GM12878 (cell line): ENCODE results near the gene OR4B1.

Experiments
- BCL11A ChIP-seq: IDR thresholded peaks from 2 replicates; pipeline ENCODE4 v1.6.1; 2011; ENCODE audit warnings: low read depth, low read length
- CREB1 ChIP-seq: IDR thresholded peaks from 2 replicates; pipeline ENCODE4 v1.6.1; 2012; ENCODE audit warnings: low read depth, mild to moderate bottlenecking, inconsistent platforms
- EP300 ChIP-seq, 2 experiments: fragments of 150-350 bp in 1 of 2; IDR thresholded peaks; 2 replicates each; pipeline ENCODE4 v1.6.1; 2011 to 2012; ENCODE audit warnings: low read depth in 2 of 2, low read length in 2 of 2, borderline replicate concordance in 1 of 2, improper control_type of control experiment in 1 of 2, inconsistent platforms in 1 of 2; ENCODE audit not compliant: control insufficient read depth in 1 of 2
- LARP7 ChIP-seq: fragments of 450-650 bp; IDR thresholded peaks from 2 replicates; pipeline ENCODE4 v1.6.1; 2017; ENCODE audit warnings: mild to moderate bottlenecking
- MYC ChIP-seq: IDR thresholded peaks from 2 replicates; pipeline ENCODE4 v1.6.1; 2011; ENCODE audit warnings: mild to moderate bottlenecking, low read length, moderate library complexity, inconsistent platforms; ENCODE audit not compliant: insufficient read depth, insufficient replicate concordance, insufficient read length, severe bottlenecking
- PAX5 ChIP-seq: IDR thresholded peaks from 2 replicates; pipeline ENCODE4 v1.6.1; 2011; ENCODE audit warnings: low read depth, low read length, borderline replicate concordance
- POLR2A ChIP-seq: IDR thresholded peaks from 2 replicates; pipeline ENCODE4 v1.6.1; 2011; ENCODE audit warnings: low read depth, mild to moderate bottlenecking, low read length
- SPI1 ChIP-seq: IDR thresholded peaks from 2 replicates; pipeline ENCODE4 v1.6.1; 2011; ENCODE audit warnings: low read depth, mild to moderate bottlenecking, low read length, moderate library complexity, borderline replicate concordance; ENCODE audit not compliant: insufficient read depth
- SUPT20H ChIP-seq: IDR thresholded peaks from 2 replicates; pipeline ENCODE4 v1.6.1; 2011; ENCODE audit warnings: low read depth, mild to moderate bottlenecking, low read length, moderate library complexity, borderline replicate concordance; ENCODE audit not compliant: control insufficient read depth
- ZNF217 ChIP-seq: fragments of 450-650 bp; IDR thresholded peaks from 2 replicates; pipeline ENCODE4 v1.6.1; 2017; ENCODE audit warnings: antibody characterized with exemption, mild to moderate bottlenecking
- TF ChIP-seq, protein P1 (sequence below), 3 experiments: IDR thresholded peaks in 2 of 3; conservative IDR thresholded peaks in 1 of 3; 2 replicates each; pipeline ENCODE4 v1.5.1; 2011; ENCODE audit warnings: low read depth in 3 of 3, low read length in 3 of 3, mild to moderate bottlenecking in 3 of 3, control low read depth in 2 of 3, moderate library complexity in 2 of 3, inconsistent platforms in 1 of 3, mixed read lengths in 1 of 3; ENCODE audit not compliant: control insufficient read depth in 2 of 3, insufficient read depth in 1 of 3; ENCODE audit errors: extremely low read depth in 1 of 3
- TF ChIP-seq, protein P2 (sequence below): IDR thresholded peaks from 2 replicates; pipeline ENCODE4 v1.6.1; 2011; ENCODE audit warnings: low read depth, low read length, improper control_type of control experiment, borderline replicate concordance

DNA sequence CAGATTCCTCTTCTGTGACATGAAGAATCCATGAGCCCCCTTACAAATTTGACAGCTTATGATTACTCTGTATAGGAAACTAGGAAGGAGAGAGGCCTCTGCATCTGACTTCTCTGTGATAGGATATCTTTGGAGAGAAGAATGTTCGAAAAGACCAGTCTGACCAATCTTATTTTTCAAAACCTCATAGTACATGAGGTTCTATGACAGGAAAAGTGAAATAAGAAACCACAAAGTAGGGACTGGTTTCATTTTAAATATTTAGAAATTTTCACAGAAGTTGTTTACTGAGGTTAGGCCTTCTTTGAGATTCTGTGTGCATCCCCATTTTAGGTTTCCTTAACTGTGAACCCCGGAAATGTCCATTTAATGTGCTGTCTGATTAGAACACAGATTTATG lies 45.0 kb downstream of the OR4B1 start:
- TF ChIP-seq POLR2A (no peak), ZNF217 (no peak), PAX5 (no peak), BCL11A (no peak), EP300 (IDR thresholded peaks at IDR 0.05; ENCODE audit: borderline replicate concordance in 1 of 2, control insufficient read depth in 1 of 2, low read depth in 2 of 2, low read length in 2 of 2) (no peak), SUPT20H (no peak), SPI1 (no peak), MYC (no peak), LARP7 (no peak), CREB1 (no peak)
- TF ChIP-seq, protein P1, sequence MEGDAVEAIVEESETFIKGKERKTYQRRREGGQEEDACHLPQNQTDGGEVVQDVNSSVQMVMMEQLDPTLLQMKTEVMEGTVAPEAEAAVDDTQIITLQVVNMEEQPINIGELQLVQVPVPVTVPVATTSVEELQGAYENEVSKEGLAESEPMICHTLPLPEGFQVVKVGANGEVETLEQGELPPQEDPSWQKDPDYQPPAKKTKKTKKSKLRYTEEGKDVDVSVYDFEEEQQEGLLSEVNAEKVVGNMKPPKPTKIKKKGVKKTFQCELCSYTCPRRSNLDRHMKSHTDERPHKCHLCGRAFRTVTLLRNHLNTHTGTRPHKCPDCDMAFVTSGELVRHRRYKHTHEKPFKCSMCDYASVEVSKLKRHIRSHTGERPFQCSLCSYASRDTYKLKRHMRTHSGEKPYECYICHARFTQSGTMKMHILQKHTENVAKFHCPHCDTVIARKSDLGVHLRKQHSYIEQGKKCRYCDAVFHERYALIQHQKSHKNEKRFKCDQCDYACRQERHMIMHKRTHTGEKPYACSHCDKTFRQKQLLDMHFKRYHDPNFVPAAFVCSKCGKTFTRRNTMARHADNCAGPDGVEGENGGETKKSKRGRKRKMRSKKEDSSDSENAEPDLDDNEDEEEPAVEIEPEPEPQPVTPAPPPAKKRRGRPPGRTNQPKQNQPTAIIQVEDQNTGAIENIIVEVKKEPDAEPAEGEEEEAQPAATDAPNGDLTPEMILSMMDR (IDR thresholded peaks at IDR 0.05 in 2 of 3, conservative IDR thresholded peaks at IDR 0.05 in 1 of 3; ENCODE audit: control insufficient read depth in 2 of 3, extremely low read depth in 1 of 3, insufficient read depth in 1 of 3, low read depth in 3 of 3, low read length in 3 of 3): no peak
- TF ChIP-seq, protein P2, sequence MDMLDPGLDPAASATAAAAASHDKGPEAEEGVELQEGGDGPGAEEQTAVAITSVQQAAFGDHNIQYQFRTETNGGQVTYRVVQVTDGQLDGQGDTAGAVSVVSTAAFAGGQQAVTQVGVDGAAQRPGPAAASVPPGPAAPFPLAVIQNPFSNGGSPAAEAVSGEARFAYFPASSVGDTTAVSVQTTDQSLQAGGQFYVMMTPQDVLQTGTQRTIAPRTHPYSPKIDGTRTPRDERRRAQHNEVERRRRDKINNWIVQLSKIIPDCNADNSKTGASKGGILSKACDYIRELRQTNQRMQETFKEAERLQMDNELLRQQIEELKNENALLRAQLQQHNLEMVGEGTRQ: no peak
